HepG2 (cell line): Measurements from ENCODE around the gene CTU2. TPM values are rescaled to one million over a fixed set of nuclear protein-coding genes. Genes with fewer than 3 reads are reported as not detected.
A peak's percentile ranks its signal among the peaks of the same experiment; 100 is the strongest.

Source experiments
- ATAC-seq: fragments of 200-7000 bp; cut with Tn5 transposase; 3 replicates; pipeline ENCODE4 v1.9.1; 2020; ENCODE audit warnings: mild to moderate bottlenecking, moderate library complexity
- BruUV-seq: library from RNA; stranded (reverse); fragments of 400-500 nt; replicated peaks from 2 replicates; lab custom pipeline; 2021; lab: Mats Ljungman, UMichigan
- CTCF ChIA-PET: fragments of 300-600 bp; formaldehyde crosslinking; extraction: SDS; loops from one replicate; lab custom pipeline; 2021; ENCODE audit warnings: low total read pairs, inconsistent platforms, low intra/inter-chr PET ratio; lab: Yijun Ruan, JAX
- POLR2A ChIA-PET: fragments of 350-600 bp; sonication (Branson Sonifier 250); formaldehyde crosslinking; loops from one replicate; lab custom pipeline; 2020; ENCODE audit warnings: antibody characterized with exemption, inconsistent platforms; lab: Yijun Ruan, JAX
- DNase-seq: peaks from one replicate; pipeline ENCODE4 v3.0.0-alpha.2; 2015; ENCODE audit warnings: low spot score
- FAIRE-seq: peaks from 3 replicates; lab custom pipeline; 2011; peaks lifted over from hg19 to GRCh38; lab: Jason Lieb, UNC
- H2AFZ ChIP-seq: one replicate; pipeline ENCODE4 v1.6.1; 2011; ENCODE audit warnings: low read length, inconsistent platforms
- H3K27ac ChIP-seq: fragments of 300-600 bp; 3 replicates; pipeline ENCODE4 v1.8.0; 2011; ENCODE audit warnings: mixed run types, mild to moderate bottlenecking, mixed read lengths, low read length, inconsistent platforms; ENCODE audit not compliant: insufficient read depth; ENCODE audit errors: extremely low read length
- H3K27me3 ChIP-seq, 2 experiments: fragments of 200-600 bp in 1 of 2; 2 replicates in 1 of 2; 3 replicates in 1 of 2; pipeline versions ENCODE4 v1.6.0 to v1.8.0; 2011; ENCODE audit warnings: low read length in 2 of 2, mild to moderate bottlenecking in 2 of 2, moderate library complexity in 2 of 2, inconsistent platforms in 1 of 2; ENCODE audit not compliant: insufficient read depth in 2 of 2, control insufficient read depth in 1 of 2
- H3K36me3 ChIP-seq, 2 experiments: fragments of 200-600 bp in 1 of 2; replicated peaks in 1 of 2; 2 replicates in 1 of 2; 3 replicates in 1 of 2; pipeline versions ENCODE4 v1.5.1 to v1.8.0; 2011; ENCODE audit warnings: low read length in 2 of 2, inconsistent platforms in 1 of 2; ENCODE audit not compliant: insufficient read depth in 2 of 2, control insufficient read depth in 1 of 2
- H3K4me1 ChIP-seq: 2 replicates; pipeline ENCODE4 v1.5.1; 2012; ENCODE audit warnings: low read length, inconsistent platforms; ENCODE audit not compliant: insufficient read depth
- H3K4me2 ChIP-seq: 2 replicates; pipeline ENCODE4 v1.6.0; 2011; ENCODE audit warnings: low read depth, low read length, inconsistent platforms
- H3K4me3 ChIP-seq, 3 experiments: fragments of 200-600 bp in 1 of 3; sonication (generic), shearing (Covaris generic) in 1 of 3; replicated peaks in 1 of 3; 2 replicates each; pipeline ENCODE4 v1.5.1; 2011 to 2016; ENCODE audit warnings: low read length in 3 of 3, inconsistent platforms in 2 of 3, low read depth in 2 of 3, mild to moderate bottlenecking in 2 of 3, control low read depth in 1 of 3, mixed read lengths in 1 of 3; ENCODE audit not compliant: insufficient read depth in 1 of 3
- H3K79me2 ChIP-seq: one replicate; pipeline ENCODE4 v1.6.1; 2011; ENCODE audit warnings: low read length, inconsistent platforms; ENCODE audit not compliant: insufficient read depth
- H3K9ac ChIP-seq: 2 replicates; pipeline ENCODE4 v1.6.0; 2011; ENCODE audit warnings: mild to moderate bottlenecking, low read depth, low read length, inconsistent platforms; ENCODE audit not compliant: insufficient read depth
- H3K9me3 ChIP-seq: 2 replicates; pipeline ENCODE4 v1.5.1; 2012; ENCODE audit warnings: mild to moderate bottlenecking, low read length
- H4K20me1 ChIP-seq: 2 replicates; pipeline ENCODE4 v1.6.0; 2011; ENCODE audit warnings: inconsistent platforms, mild to moderate bottlenecking, low read length, moderate library complexity; ENCODE audit not compliant: insufficient read depth
- ATF7 ChIP-seq, 2 experiments: fragments of 450-650 bp in 1 of 2; sonication (generic) in 1 of 2; formaldehyde crosslinking in 1 of 2; IDR thresholded peaks; 2 replicates each; pipeline versions ENCODE4 v1.4.0 to v1.6.1; 2016 to 2020; ENCODE audit warnings: antibody characterized with exemption in 1 of 2, mild to moderate bottlenecking in 1 of 2, missing genetic modification reagents in 1 of 2
- GPN1 ChIP-seq: sonication (generic); formaldehyde crosslinking; IDR thresholded peaks from 2 replicates; pipeline ENCODE4 v1.5.1; 2020; ENCODE audit warnings: missing genetic modification reagents, borderline replicate concordance
- HOXA3 ChIP-seq: sonication (generic); formaldehyde crosslinking; IDR thresholded peaks from 2 replicates; pipeline ENCODE4 v1.5.0; 2020; ENCODE audit warnings: missing genetic modification reagents
- IRX3 ChIP-seq: sonication (generic); formaldehyde crosslinking; IDR thresholded peaks from 2 replicates; pipeline ENCODE4 v1.8.1; 2023; ENCODE audit warnings: mild to moderate bottlenecking, low read depth, missing genetic modification reagents, borderline replicate concordance
- NONO ChIP-seq, 2 experiments: fragments of 450-650 bp in 1 of 2; sonication (generic) in 1 of 2; formaldehyde crosslinking in 1 of 2; IDR thresholded peaks in 1 of 2; conservative IDR thresholded peaks in 1 of 2; 2 replicates each; pipeline versions ENCODE4 v1.6.1 to v1.8.0; 2017 to 2022; ENCODE audit warnings: mild to moderate bottlenecking in 1 of 2, missing genetic modification reagents in 1 of 2, moderate library complexity in 1 of 2
- POLR2A ChIP-seq, 2 experiments: IDR thresholded peaks; 2 replicates each; pipeline ENCODE4 v1.6.1; 2011; ENCODE audit warnings: low read depth in 2 of 2, low read length in 2 of 2, mild to moderate bottlenecking in 1 of 2, moderate library complexity in 1 of 2; ENCODE audit not compliant: insufficient read depth in 1 of 2
- RBM22 ChIP-seq: fragments of 200-400 bp; formaldehyde crosslinking; optimal IDR thresholded peaks from 2 replicates; pipeline ENCODE3; 2017; ENCODE audit warnings: mild to moderate bottlenecking, low read length, moderate library complexity
- TAF1 ChIP-seq: sonication (generic); formaldehyde crosslinking; IDR thresholded peaks from 2 replicates; pipeline ENCODE4 v1.4.0; 2020; ENCODE audit warnings: missing genetic modification reagents
- ZNF282 ChIP-seq: fragments of 450-650 bp; IDR thresholded peaks from 2 replicates; pipeline ENCODE4 v1.6.1; 2018; ENCODE audit not compliant: partially characterized antibody
- ZNF605 ChIP-seq: sonication (generic); formaldehyde crosslinking; IDR thresholded peaks from 2 replicates; pipeline ENCODE4 v1.8.0; 2022; ENCODE audit warnings: mild to moderate bottlenecking, missing genetic modification reagents
- WGBS: methylation state at CpG from one replicate; pipeline ENCODE4 v1.1.6; 2017; ENCODE audit warnings: low lambda C conversion rate; 5-methylcytosine and 5-hydroxymethylcytosine counted together
- in situ Hi-C: cut with HindIII; loops from 2 replicates; pipeline ENCODE4 v1.10.0; 2017; ENCODE audit warnings: low pct_unique_long_range_greater_than_20kb; ENCODE audit not compliant: extremely low pct_ligation_motif_present
- intact Hi-C: fragments of 100-400 bp; cut with micrococcal nuclease; formaldehyde crosslinking; loops from one replicate; pipeline ENCODE4 v1.10.0; 2022; ENCODE audit not compliant: unreplicated experiment
- polyA plus RNA-seq, 8 experiments: library from polyadenylated mRNA; depleted of rRNA in 3 of 8; stranded (reverse) in 7 of 8; unstranded in 1 of 8; fragments of >200 nt; fragmentation: Illumina TruSeq in 4 of 8; extraction: Trizol in 4 of 8; gene quantifications; 2 replicates each; pipeline versions ENCODE4 v1.2.1 to v1.2.3, GENCODE V29; 2011 to 2016; ENCODE audit warnings: low read depth in 4 of 8, missing spikeins in 1 of 8, mixed read lengths in 1 of 8; ENCODE audit not compliant: insufficient read depth in 1 of 8
- total RNA-seq, 5 experiments: library from RNA; depleted of rRNA; stranded (reverse); fragments of >200 nt; fragmentation: Illumina TruSeq; extraction: Trizol; gene quantifications; 2 replicates each; pipeline ENCODE4 v1.2.3, GENCODE V29; 2016; ENCODE audit warnings: low read depth in 1 of 5
- TF ChIP-seq, protein P1 (sequence below): sonication (generic); formaldehyde crosslinking; IDR thresholded peaks from 2 replicates; pipeline ENCODE4 v1.5.0; 2020; ENCODE audit warnings: missing genetic modification reagents, mild to moderate bottlenecking, borderline replicate concordance

Gene CTU2
- total and polyA plus RNA-seq, 2 of the 13 experiments (the other 11 are each of a cell fraction or from before 2014, with no cell fraction given), result 13.3 to 21.9 TPM

DNA sequence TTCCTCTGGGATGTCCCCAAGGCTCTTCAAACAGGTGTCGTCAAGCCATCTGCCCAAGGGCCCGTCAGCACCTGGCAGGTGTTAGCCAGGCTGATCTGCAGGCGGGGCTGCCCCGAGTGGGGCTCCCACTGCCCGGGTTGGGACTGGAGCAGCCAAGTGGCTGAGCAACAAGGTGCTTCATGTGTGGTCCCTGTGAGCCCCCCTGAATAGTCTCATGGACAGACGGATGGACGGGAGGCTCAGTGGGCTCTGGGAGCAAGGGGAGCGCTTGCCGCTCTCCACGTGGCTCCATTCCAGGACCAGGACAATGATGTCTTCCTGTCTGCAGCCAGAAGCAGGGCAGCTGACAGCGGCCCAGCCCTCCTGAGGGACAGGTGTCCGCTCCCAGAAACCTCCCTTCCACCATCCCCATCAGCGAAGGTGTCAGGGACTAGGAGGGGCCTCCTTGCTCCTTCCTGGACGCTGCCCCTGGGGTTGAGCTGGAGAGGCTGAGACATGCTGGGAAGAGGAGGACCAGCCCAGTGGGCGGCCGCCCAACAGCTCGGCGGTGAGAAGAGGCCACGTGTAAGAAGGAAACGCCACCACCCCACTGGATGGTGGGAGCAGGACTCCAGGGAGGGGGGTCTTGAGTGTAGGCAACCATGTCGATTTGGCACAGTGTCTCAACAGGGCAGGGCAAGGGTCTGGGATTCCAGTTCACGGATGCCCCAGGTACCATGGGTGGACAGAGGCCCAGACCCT is 29.6 kb upstream of the CTU2 start (continued):
- TF ChIP-seq, protein P1, sequence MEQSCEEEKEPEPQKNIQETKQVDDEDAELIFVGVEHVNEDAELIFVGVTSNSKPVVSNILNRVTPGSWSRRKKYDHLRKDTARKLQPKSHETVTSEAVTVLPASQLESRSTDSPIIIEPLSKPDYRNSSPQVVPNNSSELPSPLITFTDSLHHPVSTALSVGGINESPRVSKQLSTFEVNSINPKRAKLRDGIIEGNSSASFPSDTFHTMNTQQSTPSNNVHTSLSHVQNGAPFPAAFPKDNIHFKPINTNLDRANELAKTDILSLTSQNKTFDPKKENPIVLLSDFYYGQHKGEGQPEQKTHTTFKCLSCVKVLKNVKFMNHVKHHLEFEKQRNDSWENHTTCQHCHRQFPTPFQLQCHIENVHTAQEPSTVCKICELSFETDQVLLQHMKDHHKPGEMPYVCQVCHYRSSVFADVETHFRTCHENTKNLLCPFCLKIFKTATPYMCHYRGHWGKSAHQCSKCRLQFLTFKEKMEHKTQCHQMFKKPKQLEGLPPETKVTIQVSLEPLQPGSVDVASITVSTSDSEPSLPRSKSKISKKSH, result 0 out of 2 replicates have a peak, but pooled peaks have one; percentile 3
- TF ChIP-seq HOXA3 (CRISPR knock-in tag) (0 out of 2 replicates have a peak, but pooled peaks have one; percentile 6), POLR2A (IDR thresholded peaks at IDR 0.05; ENCODE audit: insufficient read depth in 1 of 2, low read depth in 2 of 2, low read length in 2 of 2) (peak in 1 of 2 experiments; percentile 19; a peak in 1 of 4 replicates)

DNA sequence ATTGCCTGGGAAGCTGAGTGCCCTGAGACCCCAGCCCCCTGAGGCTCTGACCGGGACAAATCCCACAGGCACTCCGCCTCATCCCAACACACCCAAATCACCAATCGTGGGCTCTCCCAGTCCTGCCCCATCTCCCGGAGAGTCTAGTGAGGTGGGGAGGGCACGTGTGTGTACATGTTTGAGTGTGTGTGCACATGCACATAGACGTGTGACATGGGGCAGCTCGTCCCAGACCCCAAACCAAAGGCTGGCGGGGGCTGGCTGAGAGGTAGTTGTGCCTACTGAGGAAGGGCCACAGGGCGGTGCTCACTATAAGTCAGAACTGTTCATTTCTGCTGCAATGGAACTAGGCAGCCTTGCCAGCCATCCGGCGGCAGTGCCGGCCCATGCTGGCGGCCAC is 28.6 kb upstream of the CTU2 start:
- peaks cover 7 to 23% of the 10 kb centered on the region in 2 experiments; a peak in 4 of 5 replicates for H3K27me3 ChIP-seq
- no peak for ATAC-seq
- FAIRE-seq, result no peak
- CTCF ChIA-PET, result no interaction called here
- H3K9ac ChIP-seq, result no peak overlapping the region
- no TSS peak for BruUV-seq
- H3K4me1 ChIP-seq, result peaks cover 36% of the 10 kb centered on the region
- POLR2A ChIA-PET, result no interaction called here
- H3K27ac ChIP-seq, result no peak overlapping the region
- H3K4me2 ChIP-seq, result no peak overlapping the region
- in situ Hi-C loops (no loop called here), intact Hi-C loops (no loop called here)
- no peaks in the 10 kb centered on the region for H3K79me2 ChIP-seq
- H4K20me1 ChIP-seq, result peaks cover 5% of the 10 kb centered on the region; the same call in 1 of the 2 replicates
- no peak for DNase-seq
- 77% methylated on average over 9 of the region's 13 CpGs for WGBS
- H3K4me3 ChIP-seq, result no peak overlapping the region
- H3K9me3 ChIP-seq, result no peaks in the 10 kb centered on the region
- no peaks in the 10 kb centered on the region; a peak in 1 of 5 replicates for H3K36me3 ChIP-seq
- no peak overlapping the region for H2AFZ ChIP-seq
- TF ChIP-seq TAF1 (CRISPR knock-in tag), result peak; percentile 15; the same call in 1 of the 2 replicates
- TF ChIP-seq IRX3 (CRISPR knock-in tag), result no peak
- no peak for TF ChIP-seq GPN1
- TF ChIP-seq ATF7 (IDR thresholded peaks at IDR 0.05), result no peak
- TF ChIP-seq ATF7 (CRISPR knock-in tag; IDR thresholded peaks at IDR 0.05), result no peak
- no peak for TF ChIP-seq NONO (IDR thresholded peaks at IDR 0.05)
- TF ChIP-seq NONO (CRISPR knock-in tag; conservative IDR thresholded peaks at IDR 0.05), result peak; percentile 43
- TF ChIP-seq RBM22, result peak; percentile 50
- TF ChIP-seq ZNF282, result no peak
- 0 out of 2 replicates have a peak, but pooled peaks have one; percentile 36 for TF ChIP-seq ZNF605
